Ectodermal cell (in vitro differentiated cells): ENCODE measurements around the gene DCLK1.

ENCODE experiments used
- H3K27ac ChIP-seq: 2 replicates; pipeline ENCODE4 v1.7.0; 2013; ENCODE audit warnings: mild to moderate bottlenecking, low read depth, low read length; ENCODE audit not compliant: insufficient read depth, poor library complexity, severe bottlenecking
- H3K27me3 ChIP-seq: 2 replicates; pipeline ENCODE4 v1.7.0; 2013; ENCODE audit warnings: mild to moderate bottlenecking, low read length; ENCODE audit not compliant: insufficient read depth, control insufficient read depth, poor library complexity, severe bottlenecking
- H3K36me3 ChIP-seq: one replicate; pipeline ENCODE4 v1.7.0; 2013; ENCODE audit warnings: low read length; ENCODE audit not compliant: control insufficient read depth, insufficient read depth
- H3K4me1 ChIP-seq: one replicate; pipeline ENCODE4 v1.7.0; 2013; ENCODE audit warnings: low read length; ENCODE audit not compliant: control insufficient read depth, insufficient read depth
- H3K4me3 ChIP-seq: 2 replicates; pipeline ENCODE4 v1.7.0; 2013; ENCODE audit warnings: low read depth, low read length, control low read depth; ENCODE audit not compliant: insufficient read depth
- H3K9me3 ChIP-seq: 2 replicates; pipeline ENCODE4 v1.7.0; 2013; ENCODE audit warnings: mild to moderate bottlenecking, low read length, moderate library complexity; ENCODE audit not compliant: control insufficient read depth
- WGBS, 2 experiments: methylation state at CpG; one replicate each; pipeline ENCODE4 v1.1.7; 2013; ENCODE audit warnings: missing lambda C conversion rate in 2 of 2; 5-methylcytosine and 5-hydroxymethylcytosine counted together

Gene DCLK1

GRCh38 chr13:35882722-35883497, 248.3 kb downstream of the DCLK1 start:
- Histone ChIP-seq H3K4me3 (no peak overlapping the region), H3K27me3 (no peaks in the 10 kb centered on the region), H3K4me1 (no peaks in the 10 kb centered on the region), H3K36me3 (no peaks in the 10 kb centered on the region), H3K9me3 (no peaks in the 10 kb centered on the region), H3K27ac (no peak overlapping the region)
- WGBS, 2 experiments: 88 to 90% methylated on average over 10 of the region's 10 CpGs

DNA sequence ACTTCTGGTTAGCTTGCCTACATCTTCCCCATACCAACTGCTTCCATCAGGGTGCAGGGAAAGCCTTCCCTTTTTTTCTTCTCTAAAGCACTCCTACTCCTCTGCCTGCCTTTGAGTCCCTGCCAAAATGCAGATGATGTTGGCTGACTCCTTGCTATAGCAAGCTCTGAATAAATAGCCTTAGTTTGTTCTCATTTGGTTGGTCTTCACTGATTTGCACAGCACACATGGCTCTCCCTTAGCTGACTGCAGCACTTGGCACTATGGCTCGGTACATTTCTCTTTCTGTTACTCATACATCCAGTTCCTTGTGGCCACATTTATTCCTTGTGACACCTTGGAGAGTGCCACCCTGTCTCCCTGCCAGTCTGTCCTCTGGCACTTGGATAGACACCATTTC, 249.8 kb downstream of the DCLK1 start:
- Histone ChIP-seq H3K36me3 (no peaks in the 10 kb centered on the region), H3K4me1 (no peaks in the 10 kb centered on the region), H3K27ac (no peak overlapping the region), H3K4me3 (no peak overlapping the region), H3K9me3 (no peaks in the 10 kb centered on the region), H3K27me3 (no peaks in the 10 kb centered on the region)
- 92 to 94% methylated on average over 1 of the region's 1 CpG for WGBS, 2 experiments

DNA sequence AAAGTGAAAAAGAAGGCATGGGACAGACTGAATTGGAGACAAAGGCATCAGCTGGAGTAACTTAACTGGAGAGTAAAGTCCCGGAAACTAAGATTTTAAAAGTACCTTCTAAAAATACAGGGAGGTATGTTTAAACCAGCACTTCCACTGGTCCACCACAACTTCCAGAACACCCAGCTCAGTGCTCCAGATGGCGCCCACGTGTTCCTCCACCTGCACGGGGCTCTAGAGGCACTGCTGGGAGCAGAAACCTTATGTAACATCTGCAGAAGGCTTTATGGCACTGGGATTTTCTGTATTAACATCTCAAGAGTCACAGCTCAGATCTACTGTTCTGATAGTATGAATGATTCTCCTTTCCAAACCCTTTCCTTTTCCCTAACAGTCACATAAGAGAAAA, 252.1 kb downstream of the DCLK1 start:
- 85 to 87% methylated on average over 4 of the region's 4 CpGs for WGBS, 2 experiments
- H3K4me1 ChIP-seq: no peaks in the 10 kb centered on the region
- H3K9me3 ChIP-seq: no peaks in the 10 kb centered on the region
- H3K36me3 ChIP-seq: no peaks in the 10 kb centered on the region
- no peaks in the 10 kb centered on the region for H3K27me3 ChIP-seq
- H3K27ac ChIP-seq: no peak overlapping the region
- H3K4me3 ChIP-seq: no peak overlapping the region

- no peaks in the 10 kb centered on the region for H3K27me3 ChIP-seq
- no peak overlapping the region for H3K4me3 ChIP-seq
- WGBS, 2 experiments: 91 to 92% methylated on average over 1 of the region's 1 CpG
- no peak overlapping the region for H3K27ac ChIP-seq
- H3K4me1 ChIP-seq: no peaks in the 10 kb centered on the region
- H3K36me3 ChIP-seq: no peaks in the 10 kb centered on the region
- H3K9me3 ChIP-seq: no peaks in the 10 kb centered on the region
Measured at GRCh38 chr13:35876601-35877000, 254.6 kb downstream of the DCLK1 start.

GRCh38 chr13:35874704-35875103, 256.5 kb downstream of the DCLK1 start:
- Histone ChIP-seq H3K27ac (no peak overlapping the region), H3K36me3 (no peaks in the 10 kb centered on the region), H3K4me3 (no peak overlapping the region), H3K4me1 (no peaks in the 10 kb centered on the region), H3K27me3 (no peaks in the 10 kb centered on the region), H3K9me3 (no peaks in the 10 kb centered on the region)
- 96% methylated on average over 11 of the region's 11 CpGs for WGBS, 2 experiments

GRCh38 chr13:35872369-35872768, 258.8 kb downstream of the DCLK1 start:
- Histone ChIP-seq H3K27ac (no peak overlapping the region), H3K27me3 (no peaks in the 10 kb centered on the region), H3K36me3 (no peaks in the 10 kb centered on the region), H3K4me3 (no peak overlapping the region), H3K4me1 (no peaks in the 10 kb centered on the region), H3K9me3 (no peaks in the 10 kb centered on the region)
- 83 to 94% methylated on average over 1 to 2 of the region's 2 CpGs for WGBS, 2 experiments

- Histone ChIP-seq H3K9me3 (no peaks in the 10 kb centered on the region), H3K4me3 (no peak overlapping the region), H3K27me3 (no peaks in the 10 kb centered on the region), H3K4me1 (no peaks in the 10 kb centered on the region), H3K27ac (no peak overlapping the region), H3K36me3 (no peaks in the 10 kb centered on the region)
- WGBS, 2 experiments: 95 to 96% methylated on average over 2 of the region's 2 CpGs
Measured at GRCh38 chr13:35871561-35871960, 259.6 kb downstream of the DCLK1 start.

GRCh38 chr13:35866801-35867200, 264.4 kb downstream of the DCLK1 start:
- 81 to 84% methylated on average over 3 of the region's 3 CpGs for WGBS, 2 experiments
- Histone ChIP-seq H3K27ac (no peak overlapping the region), H3K4me3 (no peak overlapping the region), H3K36me3 (no peaks in the 10 kb centered on the region), H3K27me3 (no peaks in the 10 kb centered on the region), H3K4me1 (no peaks in the 10 kb centered on the region), H3K9me3 (no peaks in the 10 kb centered on the region)

DNA sequence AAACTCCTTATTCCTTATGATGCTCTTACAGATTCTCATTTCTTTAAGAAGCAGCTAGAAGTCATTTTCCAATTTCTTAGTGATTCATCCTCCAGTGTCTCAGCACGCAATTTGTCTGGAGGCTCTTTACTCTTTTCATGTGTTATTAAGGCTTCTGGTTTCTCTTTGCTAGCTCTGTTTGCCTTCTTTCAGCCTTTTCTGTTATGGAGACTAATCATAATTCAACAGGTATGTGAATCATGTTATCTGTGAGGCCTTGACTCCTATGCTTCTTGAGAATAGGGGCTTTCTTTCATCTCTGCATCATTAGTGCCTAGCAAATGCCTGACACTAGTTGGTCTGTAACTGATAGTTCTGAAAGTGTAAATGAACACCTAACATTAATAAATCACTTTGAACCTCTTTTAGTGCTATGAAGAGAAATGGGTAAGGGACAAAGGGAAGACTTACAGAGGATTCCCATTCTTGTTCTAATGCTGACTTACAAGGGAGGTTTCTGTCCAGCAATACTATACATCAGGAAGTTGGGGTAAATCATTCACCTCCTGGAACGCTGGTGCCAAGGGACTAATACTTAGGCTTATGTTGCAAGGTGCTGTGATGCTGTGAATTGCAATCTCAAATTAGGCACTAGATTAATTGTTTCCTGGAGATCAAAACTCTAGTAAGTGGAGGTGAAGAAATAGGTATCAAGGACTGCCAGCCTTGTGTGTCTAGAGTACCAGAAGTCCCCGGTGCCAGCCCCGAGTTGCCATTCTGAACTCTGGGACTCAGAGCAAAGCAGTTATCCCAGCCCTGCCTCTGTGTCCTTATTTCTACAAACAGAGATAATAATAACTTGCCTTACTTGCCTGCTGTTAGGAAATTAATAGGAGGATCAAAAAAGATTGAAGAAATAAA, 265.6 kb downstream of the DCLK1 start:
- no peaks in the 10 kb centered on the region for H3K36me3 ChIP-seq
- H3K27ac ChIP-seq: no peak overlapping the region
- no peaks in the 10 kb centered on the region for H3K27me3 ChIP-seq
- H3K4me3 ChIP-seq: no peak overlapping the region
- H3K9me3 ChIP-seq: no peaks in the 10 kb centered on the region
- 94 to 95% methylated on average over 4 of the region's 4 CpGs for WGBS, 2 experiments
- H3K4me1 ChIP-seq: no peaks in the 10 kb centered on the region

DNA sequence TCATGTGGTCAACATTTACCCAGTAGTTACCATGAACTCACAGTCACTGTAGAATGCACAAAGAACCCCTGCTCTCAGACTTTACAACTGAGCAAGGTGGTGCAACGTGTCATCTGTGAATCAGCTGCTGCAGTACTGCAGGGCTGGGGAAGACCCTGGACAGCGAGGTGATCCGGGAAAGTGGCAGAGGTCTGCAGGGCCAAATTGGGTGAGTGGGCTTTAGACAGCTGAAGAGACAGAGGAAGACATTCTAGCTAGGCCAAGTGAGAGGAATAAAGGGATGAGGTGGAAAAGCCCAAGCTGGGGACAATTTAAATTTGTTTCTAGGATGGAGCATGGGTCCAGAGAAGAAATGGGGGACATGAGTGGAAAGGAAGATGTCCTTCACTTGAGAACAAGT, 270.5 kb downstream of the DCLK1 start:
- 89 to 94% methylated on average over 3 of the region's 3 CpGs for WGBS, 2 experiments
- H3K27ac ChIP-seq: no peak overlapping the region
- H3K4me3 ChIP-seq: no peak overlapping the region
- peaks cover 15% of the 10 kb centered on the region for H3K4me1 ChIP-seq
- no peaks in the 10 kb centered on the region for H3K36me3 ChIP-seq
- H3K27me3 ChIP-seq: no peaks in the 10 kb centered on the region
- H3K9me3 ChIP-seq: no peaks in the 10 kb centered on the region
